Stimulated activated CD4-positive, alpha-beta T cell treated with anti-CD3 and anti-CD28 coated beads, Interleukin-1b, Interleukin-23, amount 100 ng/mL, for 4 hours (primary cell): ENCODE measurements around the gene PSORS1C2.

ENCODE experiments used
- DNase-seq, 2 donors: peaks; one replicate each; pipeline ENCODE4 v3.0.0-alpha.2; 2020; ENCODE audit warnings: low read depth in 2 of 2

PSORS1C2 gene

DNA sequence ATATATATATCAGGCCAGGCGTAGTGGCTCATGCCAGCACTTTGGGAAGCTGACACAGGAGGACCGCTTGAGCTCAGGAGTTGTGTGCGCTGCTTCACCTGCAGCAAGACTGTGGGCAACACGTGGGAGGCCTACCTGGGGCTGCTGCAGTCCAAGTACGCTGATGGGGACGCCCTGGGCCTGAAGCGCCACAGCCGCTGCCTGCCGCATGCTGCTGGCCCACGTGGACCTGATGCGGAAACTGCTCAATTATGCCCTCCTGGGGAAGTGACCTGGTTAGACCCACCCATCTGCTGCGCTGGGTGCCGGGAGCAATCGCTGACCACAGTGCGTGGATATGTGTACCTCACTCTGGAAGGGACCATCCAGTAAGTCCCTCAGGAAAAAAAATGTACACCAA, 1.8 kb upstream of the PSORS1C2 start:
- no peak for DNase-seq

DNA sequence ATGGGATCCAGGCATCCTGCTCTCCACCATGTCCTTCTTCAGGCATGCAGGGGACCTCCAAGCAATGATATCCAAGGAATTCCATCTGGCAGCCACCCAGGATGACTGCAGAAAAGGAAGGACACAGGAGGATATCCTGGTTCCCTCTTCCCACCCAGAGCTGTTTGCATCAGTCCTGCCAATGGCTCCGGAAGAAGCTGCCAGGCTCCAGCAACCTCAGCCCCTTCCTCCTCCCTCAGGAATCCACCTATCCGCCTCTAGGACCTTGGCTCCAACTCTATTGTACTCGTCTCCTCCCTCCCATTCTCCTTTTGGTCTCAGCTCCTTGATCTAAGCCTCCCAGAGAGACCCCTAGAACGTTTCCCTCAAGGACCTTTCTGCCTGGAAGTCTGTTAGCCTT, 733 bp upstream of the PSORS1C2 start:
- no peak for DNase-seq

DNA sequence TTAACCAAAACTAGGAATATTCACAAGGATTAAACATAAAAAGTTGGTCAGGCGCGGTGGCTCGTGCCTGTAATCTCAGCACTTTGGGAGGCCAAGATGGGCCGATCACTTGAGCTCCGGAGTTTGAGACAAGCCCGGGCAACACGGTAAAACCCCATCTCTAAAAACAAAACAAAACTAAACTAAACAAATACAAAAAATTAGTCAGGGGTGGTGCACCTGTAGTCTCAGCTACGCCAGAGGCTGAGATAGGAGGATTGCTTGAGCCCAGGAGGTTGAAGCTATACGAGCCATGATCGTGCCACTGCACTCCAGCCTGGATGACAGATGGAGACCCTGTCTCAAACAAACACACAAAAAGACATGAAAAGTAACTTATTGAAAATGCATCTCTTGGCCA, 3.2 kb downstream of the PSORS1C2 start:
- no peak for DNase-seq

DNA sequence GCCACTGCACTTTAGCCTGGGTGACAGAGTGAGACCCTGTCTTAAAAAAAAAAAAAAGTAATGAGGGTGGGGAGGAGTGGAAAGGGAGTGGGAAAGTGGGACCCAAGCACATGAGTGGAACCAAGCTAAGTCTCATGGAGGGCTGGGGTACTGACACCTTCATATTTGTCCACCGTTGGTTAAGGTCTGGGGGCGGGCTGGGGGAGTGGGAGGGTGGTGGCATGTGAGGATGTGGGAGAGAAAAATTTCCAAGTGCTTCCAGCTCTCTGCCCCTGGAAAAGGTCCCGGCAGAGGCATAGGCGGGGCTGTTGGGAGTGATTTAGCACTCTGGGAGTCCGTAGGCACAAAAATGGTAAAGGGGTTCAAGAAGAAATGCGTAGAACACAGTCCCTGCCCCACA, 6.1 kb downstream of the PSORS1C2 start:
- DNase-seq = no peak

DNA sequence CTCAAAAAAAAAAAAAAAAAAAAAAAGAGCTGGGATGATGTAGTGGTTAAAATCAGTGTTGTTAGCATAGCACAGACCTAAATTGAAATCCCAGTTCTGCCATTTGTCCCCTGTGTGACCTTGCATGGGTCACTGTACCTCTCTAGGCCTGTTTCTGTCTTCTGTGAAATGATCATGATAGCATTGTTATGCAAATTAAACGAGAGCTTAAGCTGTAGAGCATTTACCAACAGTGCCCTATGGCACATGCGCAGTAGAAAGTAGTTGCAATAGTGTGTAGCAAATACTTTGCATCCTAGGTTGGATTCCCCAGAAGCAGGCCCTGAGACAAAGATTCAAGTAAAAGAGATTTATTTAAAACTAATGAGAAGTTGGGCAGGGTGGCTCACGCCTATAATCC, 7.3 kb downstream of the PSORS1C2 start:
- no peak for DNase-seq

DNA sequence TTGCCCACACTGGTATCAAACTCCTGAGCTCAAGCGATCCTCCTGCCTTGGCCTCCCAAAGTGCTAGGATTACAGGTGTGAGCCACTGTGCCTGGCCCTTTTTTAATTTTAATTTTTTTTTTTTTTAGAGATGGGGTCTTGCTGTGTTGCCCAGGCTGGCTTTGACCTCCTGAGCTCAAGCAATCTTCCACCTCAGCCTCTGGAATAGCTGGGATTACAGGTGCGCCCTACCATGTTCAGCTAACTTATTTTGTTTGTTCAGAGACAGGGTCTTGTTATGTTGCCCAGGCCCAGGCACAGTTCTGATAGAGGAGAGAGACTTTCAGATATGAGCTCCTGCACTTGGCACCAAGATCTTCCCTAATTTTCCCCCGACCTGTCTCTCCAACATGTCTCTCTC, 8.1 kb downstream of the PSORS1C2 start:
- no peak for DNase-seq

DNA sequence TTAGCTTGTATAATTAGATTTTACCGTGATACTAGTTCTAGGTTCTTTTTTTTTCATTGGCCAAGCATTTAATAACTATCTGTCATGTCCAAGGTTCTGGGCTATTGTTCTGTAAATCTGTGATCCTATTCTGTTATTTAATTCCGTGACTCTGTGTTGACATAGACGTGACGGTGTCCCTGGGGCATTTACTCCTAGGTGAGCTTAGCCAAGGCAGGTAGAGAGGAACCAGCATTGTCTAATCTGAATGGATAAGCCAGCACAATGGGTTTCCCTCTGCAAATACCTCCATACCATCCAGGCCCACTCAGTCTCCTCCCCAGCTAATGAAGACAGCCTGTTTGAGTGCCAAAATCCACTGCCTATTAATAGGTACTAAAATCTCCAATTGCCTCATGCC, 9.7 kb downstream of the PSORS1C2 start:
- DNase-seq = no peak

DNA sequence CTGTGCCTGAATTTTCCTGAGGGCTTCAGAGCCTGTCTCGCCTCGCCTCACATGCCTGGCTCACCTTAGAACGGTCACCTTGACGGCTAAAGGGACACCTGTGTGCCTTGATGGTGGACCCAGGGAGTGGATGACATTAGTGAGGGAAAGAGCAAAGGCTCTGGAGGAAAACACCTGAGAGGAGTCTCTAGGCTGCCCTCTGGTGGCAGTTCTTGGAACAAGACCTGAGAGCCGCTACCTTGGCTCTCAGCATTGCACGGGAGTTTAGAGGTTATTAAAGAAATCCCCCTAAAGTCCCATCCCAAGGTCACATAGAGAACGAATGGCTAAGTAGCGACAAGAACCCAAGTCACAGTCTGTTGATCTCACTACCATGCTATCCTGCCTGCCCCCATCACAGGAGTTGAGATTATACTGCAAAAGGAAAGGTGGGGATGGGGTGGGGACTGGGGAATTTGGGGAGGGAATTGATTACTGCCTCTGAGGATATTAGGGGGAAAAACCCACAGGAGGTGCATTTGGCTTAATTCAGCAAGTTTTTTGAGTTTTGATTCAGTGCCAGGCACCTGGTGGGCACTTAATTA, 10.7 kb downstream of the PSORS1C2 start:
- peak; percentile 57 to 72 for DNase-seq

DNA sequence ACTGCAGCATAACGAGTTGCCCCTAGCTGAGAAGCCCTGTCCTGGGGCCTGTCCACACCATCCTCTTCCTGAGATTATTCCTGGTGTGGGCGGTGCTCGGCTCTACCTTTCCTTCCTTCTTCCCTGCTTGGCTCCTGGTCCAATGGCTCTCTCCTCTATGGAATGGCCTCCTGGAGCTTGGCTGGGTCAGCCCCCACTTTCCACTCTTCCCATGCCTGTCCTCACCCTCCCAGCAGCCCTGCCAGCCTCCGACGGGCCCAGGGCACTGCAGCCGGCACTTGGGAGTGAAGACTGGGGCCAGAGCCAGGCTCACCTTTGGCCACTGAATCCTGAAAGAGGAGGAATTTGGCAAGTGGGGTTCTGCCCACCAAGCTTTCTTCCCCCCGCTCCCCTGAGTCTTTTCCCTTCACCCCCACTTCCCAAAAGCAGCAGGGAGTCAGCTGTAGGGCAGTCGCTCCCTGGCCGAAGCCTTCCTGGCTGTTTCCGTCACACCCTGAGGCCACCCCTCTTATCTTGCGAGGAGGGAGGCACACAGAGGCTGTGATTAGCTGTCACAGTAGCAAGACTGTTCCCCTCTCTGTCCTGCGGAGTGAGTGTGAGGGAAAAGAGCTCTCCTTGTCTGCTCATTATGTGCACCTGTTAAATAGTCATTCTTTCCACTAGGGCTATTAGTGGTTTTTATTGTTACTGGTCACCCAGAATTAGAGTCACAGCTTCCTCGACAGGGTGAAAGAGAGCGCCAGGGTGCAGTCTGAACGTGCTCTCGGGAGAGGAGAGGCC, 12.3 kb downstream of the PSORS1C2 start:
- no peak for DNase-seq

DNA sequence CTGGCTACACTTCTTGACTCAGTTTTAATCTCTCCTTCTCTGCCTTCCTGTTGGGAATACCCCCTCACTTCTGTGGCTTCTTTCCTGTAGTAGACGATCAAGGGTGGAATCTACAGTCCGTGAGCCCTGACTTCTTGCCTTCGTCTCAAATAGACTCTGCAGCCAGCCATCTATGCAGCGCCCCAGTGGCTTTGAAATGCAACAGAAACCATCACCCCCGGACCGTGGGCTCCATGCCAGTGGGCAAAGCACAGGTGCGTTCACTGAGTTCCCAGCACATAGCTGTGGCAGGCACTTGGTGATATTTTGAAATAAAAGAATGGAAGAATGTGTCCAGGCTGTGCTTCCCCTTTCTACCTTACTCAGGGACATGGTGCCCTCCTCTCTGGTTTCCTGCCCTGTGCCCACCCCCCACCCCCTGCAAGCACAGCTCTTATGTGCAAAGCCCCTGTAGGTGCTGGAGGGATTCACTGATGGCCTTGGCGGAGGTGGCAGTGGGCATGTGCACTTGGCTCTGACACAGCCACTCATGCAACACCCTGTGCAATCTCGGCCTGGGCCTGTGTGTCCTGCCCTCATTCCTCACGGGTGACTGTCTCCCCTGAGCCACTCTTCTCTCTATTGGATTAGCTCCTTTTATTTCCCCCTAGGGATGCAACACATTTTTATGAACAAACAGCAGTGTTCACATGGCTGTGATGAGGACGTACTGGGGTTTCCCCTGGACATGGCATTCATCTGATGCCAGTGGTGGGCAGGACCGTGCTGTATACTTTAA, 13.1 kb downstream of the PSORS1C2 start:
- no peak for DNase-seq

DNA sequence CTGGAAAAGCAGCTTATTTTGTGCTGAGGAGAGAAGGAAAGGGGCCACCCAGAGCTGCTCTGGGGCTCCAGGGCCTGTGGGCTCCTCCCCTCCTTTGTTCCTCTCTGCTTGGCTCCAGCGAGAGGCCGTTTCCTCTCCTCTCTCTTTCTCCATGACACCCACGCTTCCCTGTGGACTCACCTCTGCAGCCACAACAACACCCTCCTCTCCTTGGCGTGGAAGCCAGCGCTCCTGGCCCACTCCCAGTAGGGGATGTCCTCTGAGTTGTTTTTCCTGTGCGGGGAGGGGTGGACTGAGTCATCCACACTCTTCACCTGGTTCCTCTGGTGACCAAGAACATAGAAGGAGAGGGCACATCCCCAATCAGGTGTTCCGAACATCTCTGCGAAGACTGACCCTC, 13.7 kb downstream of the PSORS1C2 start:
- DNase-seq = no peak

DNA sequence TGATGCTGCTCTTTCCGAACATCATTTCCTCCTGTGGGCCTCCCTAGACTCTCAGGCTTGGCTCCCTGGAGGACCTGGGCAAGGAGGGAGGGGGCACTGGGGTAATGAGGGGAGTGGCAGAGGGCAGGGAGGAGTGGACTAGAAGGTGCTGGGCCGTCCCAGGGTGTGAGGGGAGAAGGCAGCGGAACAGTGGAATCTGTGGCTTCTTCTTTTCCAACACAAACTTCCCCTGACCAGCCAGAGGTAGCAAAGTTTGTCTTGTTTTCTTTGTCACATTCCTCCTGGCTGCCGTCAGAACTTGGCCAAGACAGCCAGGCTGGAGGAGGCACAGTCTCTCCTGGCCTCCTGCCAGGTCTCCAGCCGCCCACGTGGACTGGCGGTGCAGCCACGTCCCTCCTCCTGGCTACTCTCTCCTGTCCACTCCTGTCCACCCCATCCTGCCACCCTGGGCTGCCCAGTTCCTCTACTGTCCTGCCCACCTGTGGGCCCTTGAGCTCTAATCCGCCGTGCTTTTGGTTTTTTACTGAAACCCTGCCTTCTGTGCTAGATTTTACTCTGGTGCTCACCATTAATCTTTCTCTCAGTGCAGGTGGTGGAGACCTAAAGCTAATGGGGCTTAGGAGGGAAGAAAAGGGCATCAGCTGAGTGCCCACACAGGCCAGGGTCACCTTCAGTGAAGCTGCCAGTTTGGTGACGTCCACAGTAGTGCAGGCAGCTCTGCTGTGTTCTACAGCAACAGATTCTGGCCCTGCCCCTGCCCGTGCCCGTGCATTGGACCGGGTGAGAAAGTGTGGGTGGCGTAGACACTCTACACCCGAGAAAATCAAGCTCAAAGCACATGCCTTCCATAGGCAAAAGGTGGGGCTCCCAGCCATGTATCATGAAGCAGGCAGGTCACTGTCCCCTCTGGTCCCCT, 15.8 kb downstream of the PSORS1C2 start:
- no peak for DNase-seq

DNA sequence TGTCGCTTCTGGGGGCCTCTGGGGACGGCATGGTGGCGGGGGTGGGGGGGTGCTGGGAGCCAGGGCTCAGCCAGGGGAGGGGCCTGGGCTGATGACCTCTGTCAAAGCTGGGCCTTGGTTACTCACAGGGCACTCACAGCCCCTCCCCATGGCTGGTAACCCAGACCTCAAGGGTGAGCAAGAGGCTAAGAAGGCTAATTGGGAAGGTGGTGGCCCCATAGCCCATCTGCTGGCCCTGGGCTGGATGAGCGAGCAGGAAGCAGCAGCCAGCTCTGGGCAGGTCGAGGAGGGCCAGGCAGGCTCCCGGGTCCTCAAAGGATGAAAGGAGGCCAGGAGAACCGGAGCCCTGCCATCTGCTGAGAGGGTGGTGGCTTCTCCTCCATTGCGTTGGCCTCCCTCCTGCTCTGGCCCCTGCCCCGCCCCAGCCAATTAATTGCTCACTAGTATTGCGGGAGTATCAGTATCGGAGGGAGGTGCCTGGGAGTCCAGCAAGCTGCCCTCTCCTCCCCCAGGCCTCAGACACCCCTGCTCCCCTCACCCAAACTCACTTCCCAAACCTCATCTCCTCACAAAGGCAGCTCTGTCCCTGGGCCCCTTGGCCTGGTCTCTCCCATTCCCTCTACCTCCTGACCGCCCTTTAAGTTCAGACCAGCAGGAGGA, 17.6 kb downstream of the PSORS1C2 start:
- DNase-seq = no peak

DNA sequence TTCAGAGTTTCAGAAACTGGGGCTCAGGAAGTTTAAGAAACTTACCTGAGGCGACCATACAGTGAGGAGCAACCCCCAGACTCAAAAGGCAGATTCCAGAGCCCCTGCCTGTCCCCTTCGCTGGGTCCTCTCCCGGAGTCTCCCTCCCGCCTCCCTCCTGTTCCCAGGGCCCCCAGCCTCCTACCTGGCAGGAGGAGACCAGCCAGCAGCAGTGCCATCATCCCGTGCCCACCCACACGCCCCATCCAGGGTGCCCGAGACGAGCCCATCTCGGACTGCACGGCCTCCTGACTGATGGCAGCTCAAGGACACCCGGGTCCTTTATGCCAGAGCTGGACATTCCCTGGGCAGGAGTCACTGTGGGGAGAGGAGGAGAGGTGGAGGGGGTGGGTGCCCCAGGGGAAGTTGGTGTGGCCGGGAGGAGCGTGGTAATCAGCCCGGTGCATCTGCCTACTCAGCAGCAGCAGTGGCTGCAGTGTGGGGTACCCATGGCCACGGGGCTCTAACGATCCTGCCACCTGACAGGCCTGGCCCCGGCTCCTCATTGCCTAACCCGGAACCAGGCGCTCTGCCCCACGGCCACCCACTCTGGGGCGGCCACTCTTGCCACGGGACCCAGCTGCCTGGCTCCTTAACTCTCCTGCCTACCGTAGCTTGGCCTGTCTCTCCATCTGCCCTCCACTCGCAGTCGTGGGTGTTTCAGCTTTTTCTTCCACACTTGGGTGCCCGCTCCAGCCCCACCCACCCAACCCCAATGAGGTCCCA, 18.5 kb downstream of the PSORS1C2 start, which contains the start of gene CDSN:
TSS of gene CDSN (minus strand) at position 296 of the 765 bp plus-strand sequence. CDS start at position 269, 27 bp downstream.
- DNase-seq = no peak

DNA sequence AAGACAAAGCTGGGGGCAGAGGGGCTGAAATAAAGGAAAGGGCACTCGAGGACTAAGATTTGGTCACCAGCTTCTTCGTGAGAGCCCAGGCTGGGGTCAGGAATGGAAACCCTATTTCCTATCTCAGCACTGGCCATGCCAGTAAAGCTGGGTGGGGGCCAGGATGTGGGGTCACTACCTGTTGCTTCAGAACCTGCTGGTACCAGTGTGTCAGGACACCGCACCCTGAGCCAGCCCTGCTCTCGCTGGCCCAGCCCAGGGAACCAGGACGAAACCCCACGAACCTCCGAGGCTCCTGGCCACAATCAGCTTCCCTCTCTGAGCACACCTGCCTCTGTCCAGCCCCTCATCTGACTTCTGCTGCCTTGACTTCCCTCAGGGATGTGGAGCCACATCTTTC, 20.7 kb downstream of the PSORS1C2 start:
- DNase-seq = no peak

DNA sequence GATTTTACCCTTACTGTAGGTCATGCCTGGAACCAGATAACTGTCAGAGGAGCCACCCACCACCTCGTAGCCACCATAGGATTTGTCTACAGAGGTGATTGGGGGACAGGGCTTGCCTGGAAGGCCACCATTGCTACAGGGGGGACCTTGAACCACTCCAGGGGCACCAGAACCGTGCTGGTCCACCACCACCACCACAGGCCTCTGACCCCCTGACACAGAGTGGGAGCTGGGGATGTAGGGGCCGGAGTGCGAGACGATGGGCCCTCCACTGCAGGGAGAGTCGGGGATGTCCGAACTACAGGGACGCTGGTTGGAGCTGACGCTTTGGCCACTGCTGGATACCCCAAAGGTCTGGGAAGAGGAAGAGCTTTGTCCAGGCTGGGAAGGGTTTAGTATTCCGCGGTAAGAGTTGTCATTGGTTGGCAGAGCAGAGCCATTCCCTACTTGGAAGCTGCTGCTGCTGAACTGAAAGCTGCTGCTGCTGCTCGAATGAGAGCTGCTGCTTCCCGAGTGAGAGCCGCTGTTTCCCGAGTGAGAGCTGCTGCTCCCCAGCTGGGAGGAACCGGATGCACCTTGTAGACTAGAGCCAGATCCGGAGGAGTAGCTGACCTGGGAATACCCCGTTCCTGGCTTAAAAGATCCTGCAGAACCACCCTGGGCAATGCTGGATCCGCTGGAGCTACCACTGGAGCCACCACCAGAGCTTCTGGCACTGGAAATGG, 22.0 kb downstream of the PSORS1C2 start:
- DNase-seq = no peak

DNA sequence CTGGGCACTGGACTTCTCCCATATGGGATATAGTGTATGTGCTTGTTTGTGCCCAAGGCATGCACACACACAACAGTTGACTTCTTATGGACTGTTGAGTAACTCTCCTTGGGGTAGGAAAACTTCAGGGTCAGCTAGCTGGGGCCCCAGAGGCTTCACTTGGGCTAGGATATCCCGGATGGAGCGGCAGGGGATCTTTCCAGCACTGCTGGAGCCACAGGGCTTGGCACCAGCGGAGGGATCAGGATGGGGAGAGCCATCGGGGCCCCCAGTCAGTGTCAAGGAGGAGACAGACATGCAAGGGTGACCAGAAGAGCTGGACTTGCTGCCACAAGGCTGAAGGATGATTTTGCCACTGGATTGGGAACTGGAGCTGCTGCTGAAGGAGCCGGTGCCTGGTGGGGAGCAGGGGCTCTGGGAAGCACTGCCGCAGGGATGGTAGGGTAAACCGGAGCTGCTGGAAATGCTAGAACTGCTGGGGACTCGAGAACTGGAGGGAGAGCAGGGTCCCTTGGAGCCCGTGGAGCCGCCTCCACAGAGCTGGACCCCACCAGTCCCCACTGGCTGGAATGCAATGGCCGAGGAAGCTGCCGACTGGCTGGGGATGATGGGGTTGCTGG, 22.8 kb downstream of the PSORS1C2 start:
- DNase-seq = no peak

DNA sequence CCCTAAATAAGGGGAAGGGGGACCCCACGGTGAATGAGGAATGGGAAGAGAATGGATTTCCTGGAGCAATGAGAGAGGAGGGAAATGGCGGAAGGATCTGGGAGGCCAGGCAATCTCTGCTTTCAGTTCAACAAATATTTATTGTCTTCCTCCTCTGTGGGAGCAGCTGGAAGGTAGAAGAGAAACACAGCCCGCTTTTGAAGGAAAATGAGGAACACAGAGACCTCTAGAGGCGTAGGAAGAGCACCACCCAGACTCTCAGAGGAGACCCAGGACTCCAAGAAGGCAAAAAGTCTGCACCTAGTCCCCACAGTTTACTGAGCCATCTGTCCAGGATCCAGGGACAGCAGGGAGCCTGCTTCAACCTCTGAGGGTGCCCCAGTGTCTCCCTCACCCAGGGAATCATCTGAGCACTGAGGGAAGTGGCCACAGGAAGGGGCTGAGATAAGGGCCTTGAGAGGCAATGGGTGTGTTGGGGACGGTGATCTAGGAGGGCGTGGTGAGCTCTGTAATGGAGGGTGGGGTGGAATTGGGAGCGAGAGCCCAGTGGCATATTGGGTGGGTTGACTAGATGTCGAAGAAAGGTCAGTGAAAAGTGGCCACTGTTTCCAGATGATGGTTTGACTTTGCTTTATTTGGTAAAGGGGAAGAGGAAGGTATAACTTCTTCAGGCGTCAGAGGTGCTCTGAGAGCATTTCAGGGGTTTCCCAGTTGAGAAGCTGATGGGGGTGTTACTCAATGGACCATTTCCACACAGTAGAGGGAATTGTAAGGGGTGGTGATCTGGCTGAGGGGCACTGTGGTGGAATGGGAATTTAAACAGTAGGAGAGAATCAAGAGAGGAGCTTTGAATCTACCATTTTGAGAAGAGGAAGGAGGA, 23.7 kb downstream of the PSORS1C2 start:
- no peak for DNase-seq
